ENCODE measurements around the gene WWOX.

WWOX gene

DNA sequence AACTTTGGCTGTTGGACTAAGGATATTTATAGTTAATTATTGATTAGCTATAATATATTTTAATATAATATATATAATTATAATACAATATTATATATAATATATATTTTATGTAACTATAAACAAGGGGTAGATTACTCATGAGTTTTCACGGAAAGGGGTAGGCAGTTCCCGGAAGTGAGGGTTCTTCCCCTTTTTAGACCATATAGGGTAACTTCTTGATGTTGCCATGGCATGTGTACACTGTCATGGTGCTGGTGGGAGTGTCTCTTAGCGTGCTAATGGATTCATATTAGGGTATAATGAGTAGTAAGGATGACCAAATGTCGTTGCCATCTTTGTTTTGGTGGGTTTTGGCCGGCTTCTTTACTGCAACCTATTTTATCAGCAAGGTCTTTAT lies 315.6 kb downstream of the WWOX start:
- no peak for TF ChIP-seq EZH2 (optimal IDR thresholded peaks at IDR 0.05; ENCODE audit: low read depth, low read length)
- no peak for TF ChIP-seq CTCF (IDR thresholded peaks at IDR 0.05; ENCODE audit: low read length)
- no peak for TF ChIP-seq EZH2phosphoT487 (IDR thresholded peaks at IDR 0.05; ENCODE audit: low read length)
- Histone ChIP-seq H3K9me2 (replicated peaks; ENCODE audit: insufficient read depth, low read length) (no peaks in the 10 kb centered on the region), H3K9ac (ENCODE audit: low read length) (no peak overlapping the region)

GRCh38 chr16:78415669-78416068 lies 316.2 kb downstream of the WWOX start:
- Histone ChIP-seq H3K9me2 (replicated peaks; ENCODE audit: insufficient read depth, low read length) (no peaks in the 10 kb centered on the region), H3K4me2 (ENCODE audit: low read depth, low read length) (no peak overlapping the region), H3K79me2 (ENCODE audit: low read length) (no peaks in the 10 kb centered on the region), H3K9ac (ENCODE audit: low read length) (no peak overlapping the region), H3F3A (ENCODE audit: insufficient read depth, low read length) (no peaks in the 10 kb centered on the region), H4K20me1 (ENCODE audit: insufficient read depth, low read length) (no peaks in the 10 kb centered on the region), H3K4me1 (ENCODE audit: low read length) (no peaks in the 10 kb centered on the region), H3K36me3 (replicated peaks; ENCODE audit: insufficient read depth, low read length) (no peaks in the 10 kb centered on the region), H3K4me3 (ENCODE audit: low read length) (no peak overlapping the region), H3K9me3 (replicated peaks; ENCODE audit: insufficient read depth, low read length) (no peaks in the 10 kb centered on the region), H2AFZ (ENCODE audit: low read length) (no peak overlapping the region), H3K27ac (ENCODE audit: low read length) (no peak overlapping the region), H3K27me3 (replicated peaks; ENCODE audit: insufficient read depth, low read length) (no peaks in the 10 kb centered on the region)
- TF ChIP-seq EZH2 (optimal IDR thresholded peaks at IDR 0.05; ENCODE audit: low read depth, low read length) (no peak), CTCF (IDR thresholded peaks at IDR 0.05; ENCODE audit: low read length) (no peak), EZH2phosphoT487 (IDR thresholded peaks at IDR 0.05; ENCODE audit: low read length) (no peak)
- DNase-seq = no peak

More for the DNA sequence above, 315.6 kb downstream of the WWOX start:
- no peak for DNase-seq
- no peaks in the 10 kb centered on the region for H3K79me2 ChIP-seq (ENCODE audit: low read length)
- H3K4me1 ChIP-seq (ENCODE audit: low read length) = no peaks in the 10 kb centered on the region
- no peaks in the 10 kb centered on the region for H4K20me1 ChIP-seq (ENCODE audit: insufficient read depth, low read length)
- H3K9me3 ChIP-seq (replicated peaks; ENCODE audit: insufficient read depth, low read length) = no peaks in the 10 kb centered on the region
- H3K4me2 ChIP-seq (ENCODE audit: low read depth, low read length) = no peak overlapping the region
- no peak overlapping the region for H3K4me3 ChIP-seq (ENCODE audit: low read length)
- H3F3A ChIP-seq (ENCODE audit: insufficient read depth, low read length) = no peaks in the 10 kb centered on the region
- no peak overlapping the region for H3K27ac ChIP-seq (ENCODE audit: low read length)
- H2AFZ ChIP-seq (ENCODE audit: low read length) = no peak overlapping the region
- no peaks in the 10 kb centered on the region for H3K27me3 ChIP-seq (replicated peaks; ENCODE audit: insufficient read depth, low read length)
- no peaks in the 10 kb centered on the region for H3K36me3 ChIP-seq (replicated peaks; ENCODE audit: insufficient read depth, low read length)

DNA sequence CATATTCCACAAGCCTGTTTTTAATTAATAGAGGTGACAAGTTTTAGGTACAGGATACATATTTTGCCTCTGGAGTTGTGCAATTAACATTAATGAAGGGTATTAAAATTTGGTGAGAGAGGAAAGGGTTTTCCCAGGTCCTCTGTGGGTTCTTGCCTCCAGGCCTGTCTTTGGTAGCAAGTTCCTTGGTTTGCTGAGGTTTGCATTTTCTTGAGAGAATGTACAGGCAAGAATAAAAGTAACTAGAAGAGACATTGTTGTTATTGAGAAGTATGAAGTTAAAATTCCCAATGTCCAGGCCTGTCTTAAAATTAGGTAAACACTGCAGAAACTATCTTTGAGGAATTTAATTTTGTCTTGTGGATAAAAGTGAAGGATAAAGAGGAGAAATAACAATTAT lies 316.9 kb downstream of the WWOX start:
- H3K27ac ChIP-seq (ENCODE audit: low read length) = no peak overlapping the region
- no peak overlapping the region for H3K9ac ChIP-seq (ENCODE audit: low read length)
- H3K9me2 ChIP-seq (replicated peaks; ENCODE audit: insufficient read depth, low read length) = no peaks in the 10 kb centered on the region
- TF ChIP-seq CTCF (IDR thresholded peaks at IDR 0.05; ENCODE audit: low read length) (no peak), EZH2 (optimal IDR thresholded peaks at IDR 0.05; ENCODE audit: low read depth, low read length) (no peak), EZH2phosphoT487 (IDR thresholded peaks at IDR 0.05; ENCODE audit: low read length) (no peak)
- H3K4me1 ChIP-seq (ENCODE audit: low read length) = no peaks in the 10 kb centered on the region
- no peak overlapping the region for H3K4me3 ChIP-seq (ENCODE audit: low read length)
- H3K4me2 ChIP-seq (ENCODE audit: low read depth, low read length) = no peak overlapping the region
- DNase-seq = no peak
- H3K79me2 ChIP-seq (ENCODE audit: low read length) = no peaks in the 10 kb centered on the region
- no peaks in the 10 kb centered on the region for H3K27me3 ChIP-seq (replicated peaks; ENCODE audit: insufficient read depth, low read length)
- no peaks in the 10 kb centered on the region for H3K36me3 ChIP-seq (replicated peaks; ENCODE audit: insufficient read depth, low read length)
- no peak overlapping the region for H2AFZ ChIP-seq (ENCODE audit: low read length)
- no peaks in the 10 kb centered on the region for H3F3A ChIP-seq (ENCODE audit: insufficient read depth, low read length)
- H3K9me3 ChIP-seq (replicated peaks; ENCODE audit: insufficient read depth, low read length) = no peaks in the 10 kb centered on the region
- H4K20me1 ChIP-seq (ENCODE audit: insufficient read depth, low read length) = no peaks in the 10 kb centered on the region

All from MM.1S (cell line).